NCI-H1694 treated with DMSO at 0.1 percent for 48 hours (cell line): ENCODE data around the gene RASSF10.

ENCODE experiments used
- DNase-seq: peaks from one replicate; lab custom pipeline; 2025; lab: John Stamatoyannopoulos, UW

Gene RASSF10

GRCh38 chr11:13055200-13055599 lies 46.1 kb downstream of the RASSF10 start:
- DNase-seq, result no peak

DNA sequence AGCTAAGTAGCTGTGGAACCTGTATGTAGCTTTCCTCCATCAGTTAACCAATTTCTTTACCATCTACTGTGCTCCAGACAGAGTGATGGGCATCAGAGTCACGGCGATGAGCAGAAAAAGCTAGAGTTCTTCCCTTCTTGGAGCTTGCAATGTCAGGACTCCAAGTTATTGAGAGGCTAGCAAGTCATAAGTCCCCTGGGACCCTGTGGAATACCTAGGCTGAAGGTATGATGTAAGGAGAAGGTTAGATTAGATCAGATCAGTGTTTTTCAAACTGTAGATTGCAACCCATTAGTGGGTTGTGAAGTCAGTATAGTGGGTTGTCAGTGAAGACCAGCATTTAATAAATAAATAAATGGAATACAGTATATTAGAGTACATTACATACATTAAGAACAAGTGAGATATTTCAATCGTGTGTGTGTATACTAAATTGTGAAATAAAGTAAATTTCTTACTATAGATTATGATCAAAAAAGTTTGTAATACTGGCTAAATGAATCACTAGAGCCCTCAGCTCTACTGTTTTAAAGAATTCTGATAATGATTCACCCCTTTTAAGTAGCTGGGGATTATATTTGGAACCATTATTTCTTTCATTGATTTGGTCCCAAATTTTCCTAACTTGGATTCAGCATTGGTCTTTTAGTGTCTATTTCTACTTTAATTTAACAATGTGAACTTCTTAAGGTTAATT lies 52.3 kb downstream of the RASSF10 start:
- DNase-seq, result no peak
